Sciatic nerve (tissue), 2 donors: ENCODE data around the gene CACNA1B. TPM values are rescaled to one million over a fixed set of nuclear protein-coding genes. Genes with fewer than 3 reads are reported as not detected.
"Not testable (repeated sequence)": the region's sequence is repeated elsewhere in the genome, so short reads cannot be mapped to it uniquely, and the experiment has no call there.

Source experiments
- ATAC-seq: fragments of 200-7000 bp; cut with Tn5 transposase; one replicate; pipeline ENCODE4 v1.9.1; 2020; ENCODE audit warnings: mild to moderate bottlenecking, moderate library complexity
- DNase-seq: peaks from one replicate; pipeline ENCODE4 v3.0.0-alpha.2; 2020; ENCODE audit warnings: low spot score
- intact Hi-C: fragments of 100-400 bp; cut with DNase I; formaldehyde crosslinking; loops from one replicate; pipeline ENCODE4 v1.14.2; 2022
- total RNA-seq: library from RNA; stranded (reverse); fragmentation: NEBNext Ultra II Directional; extraction: Animal tissue kit (Norgen Biotek cat#: 25700); gene quantifications from one replicate; pipeline ENCODE4 v1.2.1, GENCODE V29; 2021
- donor health status: DM: no; HTN: no; CAD: no.
- donor health status: DM: no; HTN: no; CAD: no.

The CACNA1B gene
- total RNA-seq, 1 donor from 2014 or later, result 0.09 TPM

GRCh38 chr9:138112090-138112748 is 234.6 kb downstream of the CACNA1B start:
- ATAC-seq (no peak), DNase-seq (peak; percentile 21)
- intact Hi-C loops, result no loop called here

GRCh38 chr9:138112791-138113600 is 235.4 kb downstream of the CACNA1B start:
- DNase-seq, result peak; percentile 25
- no peak for ATAC-seq
- intact Hi-C loops, result no loop called here

- intact Hi-C loops, ATAC-seq: not testable (repeated sequence)
- DNase-seq, result peak; percentile 32
These were observed 236.2 kb downstream of the CACNA1B start for GRCh38 chr9:138113701-138114325.

- DNase-seq (peak; percentile 19), ATAC-seq (no peak)
- intact Hi-C loops, result no loop called here
These were observed 237.1 kb downstream of the CACNA1B start for GRCh38 chr9:138114501-138115245.

GRCh38 chr9:138115506-138115905 is 237.9 kb downstream of the CACNA1B start:
- ATAC-seq (no peak), DNase-seq (peak; percentile 25)
- intact Hi-C loops, result no loop called here

GRCh38 chr9:138116521-138116920 is 238.9 kb downstream of the CACNA1B start:
- no peak for ATAC-seq
- DNase-seq, result no peak
- intact Hi-C loops, result no loop called here

GRCh38 chr9:138117101-138117750 is 239.6 kb downstream of the CACNA1B start:
- ATAC-seq (no peak), DNase-seq (no peak)
- intact Hi-C loops, result no loop called here

GRCh38 chr9:138117836-138118235 is 240.3 kb downstream of the CACNA1B start:
- intact Hi-C loops, result no loop called here
- ATAC-seq (no peak), DNase-seq (no peak)

GRCh38 chr9:138118601-138119071 is 241.1 kb downstream of the CACNA1B start:
- ATAC-seq (no peak), DNase-seq (no peak)
- intact Hi-C loops, result no loop called here

- intact Hi-C loops, result no loop called here
- DNase-seq (no peak), ATAC-seq (no peak)
These were observed 241.8 kb downstream of the CACNA1B start for GRCh38 chr9:138119202-138120027.

GRCh38 chr9:138120072-138120471 is 242.5 kb downstream of the CACNA1B start:
- DNase-seq, result no peak
- intact Hi-C loops, result no loop called here
- ATAC-seq, result no peak

GRCh38 chr9:138120511-138121437 is 243.2 kb downstream of the CACNA1B start:
- ATAC-seq (no peak), DNase-seq (no peak)
- intact Hi-C loops, result no loop called here

- intact Hi-C loops, result no loop called here
- ATAC-seq (no peak), DNase-seq (no peak)
These were observed 244.0 kb downstream of the CACNA1B start for GRCh38 chr9:138121438-138122050.

GRCh38 chr9:138122201-138122600 is 244.6 kb downstream of the CACNA1B start:
- intact Hi-C loops, result no loop called here
- ATAC-seq, result no peak

GRCh38 chr9:138122676-138123075 is 245.1 kb downstream of the CACNA1B start:
- DNase-seq, result no peak
- intact Hi-C loops, result no loop called here
- no peak for ATAC-seq

More at GRCh38 chr9:138122201-138122600, 244.6 kb downstream of the CACNA1B start:
- DNase-seq, result no peak

- no peak for ATAC-seq
- intact Hi-C loops, result no loop called here
- DNase-seq, result no peak
These were observed 245.5 kb downstream of the CACNA1B start for GRCh38 chr9:138123086-138123485.
